ENCODE measurements around the gene MT2A. TPM values are rescaled to one million over a fixed set of nuclear protein-coding genes. Genes with fewer than 3 reads are reported as not detected.

The MT2A gene
- total and polyA plus RNA-seq, 2 of the 4 experiments (the other 2 are of a cell fraction), result 25.5 to 621 TPM

GRCh38 chr16:56625943-56626654 lies 17.7 kb downstream of the MT2A start:
- Histone ChIP-seq H3K27me3 (ENCODE audit: control insufficient read depth, insufficient read depth, low read length) (peaks cover 2% of the 10 kb centered on the region), H2AFZ (replicated peaks; ENCODE audit: low read length, poor library complexity) (peak overlapping the region; percentile 98), H4K5ac (ENCODE audit: low read depth, low read length) (peak overlapping the region; percentile 96), H2BK20ac (ENCODE audit: low read depth, low read length) (peak overlapping the region; percentile 30; the same call in 1 of the 2 replicates), H2BK5ac (ENCODE audit: low read depth, low read length, poor library complexity, severe bottlenecking) (peak overlapping the region; percentile 92), H4K91ac (ENCODE audit: insufficient read depth, low read depth, low read length) (peak overlapping the region; percentile 96), H3K9me3 (ENCODE audit: control insufficient read depth, insufficient read depth, low read length) (no peaks in the 10 kb centered on the region), H3K23ac (ENCODE audit: low read depth, low read length) (peak overlapping the region; percentile 96), H3K56ac (ENCODE audit: extremely low read depth, insufficient read depth, low read length) (peak overlapping the region; percentile 88), H2BK15ac (ENCODE audit: low read depth, low read length) (peak overlapping the region; percentile 52; the same call in 2 of the 3 replicates), H3K4me2 (ENCODE audit: low read depth, low read length) (peak overlapping the region; percentile 94), H3K36me3 (ENCODE audit: control insufficient read depth, insufficient read depth, low read length) (no peaks in the 10 kb centered on the region), H4K20me1 (ENCODE audit: insufficient read depth, low read length) (no peaks in the 10 kb centered on the region), H3K79me1 (ENCODE audit: low read depth in 1 of 2, low read length in 2 of 2) (peaks cover 3 to 13% of the 10 kb centered on the region in 2 experiments; a peak in 3 of 4 replicates), H3K18ac (ENCODE audit: low read depth, low read length) (peak overlapping the region; percentile 91), H3K4me3 (ENCODE audit: insufficient read depth, low read depth, low read length) (peak overlapping the region; percentile 51), H3K9me1 (ENCODE audit: insufficient read depth, low read length) (peaks cover 4% of the 10 kb centered on the region; the same call in 1 of the 2 replicates), H3K14ac (replicated peaks; ENCODE audit: low read depth, low read length) (peak overlapping the region; percentile 96), H3K4ac (ENCODE audit: low read depth, low read length) (peak overlapping the region; percentile 95), H2AK5ac (ENCODE audit: low read depth, low read length) (peak overlapping the region; percentile 62), H2BK120ac (ENCODE audit: low read depth, low read length) (peak overlapping the region; percentile 86), H3K4me1 (ENCODE audit: control insufficient read depth, insufficient read depth, low read length) (peaks cover 17% of the 10 kb centered on the region), H3K9ac (ENCODE audit: low read depth, low read length) (peak overlapping the region; percentile 84), H3K27ac (ENCODE audit: insufficient read depth, low read length) (peak overlapping the region; percentile 85), H4K8ac (ENCODE audit: low read depth in 2 of 2, low read length in 2 of 2) (peak overlapping the region; percentile 90 to 98), H2AK9ac (replicated peaks; ENCODE audit: low read depth, low read length, poor library complexity) (peak overlapping the region; percentile 97)
- TSS peak; percentile 98 for BruUV-seq (replicated peaks)
- in situ Hi-C loops (cut with MboI; ENCODE audit: low sequenced_read_pairs) (no loop called here), intact Hi-C loops (cut with micrococcal nuclease) (loop anchor here (2.0 to 5.0 kb wide), 2 partner anchors 17 to 56 kb away; partner anchors contain the start of genes MT1X and MT2A), dilution Hi-C loops (cut with HindIII; ENCODE audit: low sequenced_read_pairs, unreplicated experiment) (no loop called here)
- ATAC-seq (ENCODE audit: low read depth), result peak; percentile 70
- DNase-seq, result peak; percentile 86
- POLR2A ChIA-PET (ENCODE audit: unreplicated experiment), result interaction anchor here (0.6 to 3.8 kb wide), 3 partner anchors 9 to 409 kb away, joined by 3 to 37 read pairs (median 12); partner anchors contain the start of gene MT2A
- 20% methylated on average over 4 of the region's 16 CpGs; no CpG with 5 or more reads in 1 of the 2 experiments for WGBS, 2 experiments (ENCODE audit: extremely low coverage in 2 of 2, insufficient read length in 1 of 2)
- CTCF ChIA-PET, result no interaction called here
- no peak for TF ChIP-seq CHD1 (IDR thresholded peaks at IDR 0.05; ENCODE audit: low read depth, low read length)
- no peak for TF ChIP-seq NFE2L2 (IDR thresholded peaks at IDR 0.05; ENCODE audit: low read depth, low read length)
- TF ChIP-seq RAD21 (IDR thresholded peaks at IDR 0.05; ENCODE audit: low read length), result no peak
- TF ChIP-seq MXI1 (IDR thresholded peaks at IDR 0.05; ENCODE audit: borderline replicate concordance, low read depth, low read length), result 0 out of 2 replicates have a peak, but pooled peaks have one; percentile 34
- TF ChIP-seq POLR2A (IDR thresholded peaks at IDR 0.05; ENCODE audit: low read depth, low read length), result peak; percentile 18
- no peak for TF ChIP-seq CTCF (conservative IDR thresholded peaks at IDR 0.05; ENCODE audit: low read depth, low read length)
- TF ChIP-seq BHLHE40 (IDR thresholded peaks at IDR 0.05; ENCODE audit: low read depth, low read length), result no peak
- TF ChIP-seq FOS (IDR thresholded peaks at IDR 0.05; ENCODE audit: low read depth, low read length), result 0 out of 2 replicates have a peak, but pooled peaks have one; percentile 19
- TF ChIP-seq MAZ (IDR thresholded peaks at IDR 0.05; ENCODE audit: borderline replicate concordance, low read depth, low read length), result peak; percentile 29; the same call in 1 of the 2 replicates
- no peak for TF ChIP-seq SMC3 (IDR thresholded peaks at IDR 0.05; ENCODE audit: low read depth, low read length)
- TF ChIP-seq RCOR1 (IDR thresholded peaks at IDR 0.05; ENCODE audit: insufficient replicate concordance, low read length), result no peak
- TF ChIP-seq ELK1 (IDR thresholded peaks at IDR 0.05; ENCODE audit: borderline replicate concordance, low read depth, low read length), result no peak
- no peak for TF ChIP-seq CEBPB (IDR thresholded peaks at IDR 0.05; ENCODE audit: low read depth, low read length)
- TF ChIP-seq RFX5 (IDR thresholded peaks at IDR 0.05; ENCODE audit: low read depth, low read length), result no peak
